Activated CD4-positive, CD25-positive, alpha-beta regulatory T cell treated with anti-CD3 and anti-CD28 coated beads, Interleukin-2, amount 50 U/mL, for 16 hours (primary cell): ENCODE results near the gene UBASH3B.
"Not testable (repeated sequence)": the region's sequence is repeated elsewhere in the genome, so short reads cannot be mapped to it uniquely, and the experiment has no call there.

Experiments used
- DNase-seq: peaks from one replicate; pipeline ENCODE4 v3.0.0-alpha.2; 2020; ENCODE audit warnings: low read depth, low spot score

UBASH3B gene

DNA sequence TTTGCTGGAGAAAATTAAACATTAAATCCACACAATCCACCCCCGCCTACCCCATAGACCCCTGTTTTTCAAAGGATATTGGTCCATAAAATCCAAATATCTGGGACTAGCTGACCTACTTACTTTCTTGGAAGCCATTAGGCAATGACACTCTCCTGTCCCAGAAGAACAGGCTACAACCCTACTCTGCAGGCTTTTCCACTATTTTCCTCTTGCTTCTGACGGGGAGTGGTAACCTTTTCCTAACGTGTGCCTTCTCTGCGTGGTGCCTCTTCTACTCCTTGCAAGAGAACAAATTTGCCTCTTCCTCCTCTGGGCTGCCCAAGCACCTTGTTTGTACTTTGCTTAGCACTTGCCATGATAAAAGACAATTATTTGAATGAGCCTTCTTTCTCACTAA, 51.6 kb downstream of the UBASH3B start:
- DNase-seq: no peak

DNA sequence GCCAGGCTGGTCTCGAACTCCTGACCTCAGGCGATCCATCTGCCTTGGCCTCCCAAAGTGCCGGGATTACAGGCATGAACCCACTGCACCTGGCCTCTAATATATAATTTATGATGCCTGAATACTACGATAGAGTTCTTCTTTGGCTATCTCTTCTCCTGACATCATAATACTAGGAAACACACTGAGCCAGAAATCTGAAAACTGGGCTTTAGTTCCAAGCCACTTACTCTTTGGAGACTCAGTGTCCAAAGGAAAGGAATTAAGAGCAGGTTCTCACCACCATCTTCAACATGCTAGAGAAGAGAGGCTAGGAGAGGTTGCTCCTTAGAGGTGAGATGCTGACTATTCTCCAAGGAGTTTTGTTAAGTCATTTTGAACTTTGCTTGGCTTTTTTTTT, 52.4 kb downstream of the UBASH3B start:
- no peak for DNase-seq

DNA sequence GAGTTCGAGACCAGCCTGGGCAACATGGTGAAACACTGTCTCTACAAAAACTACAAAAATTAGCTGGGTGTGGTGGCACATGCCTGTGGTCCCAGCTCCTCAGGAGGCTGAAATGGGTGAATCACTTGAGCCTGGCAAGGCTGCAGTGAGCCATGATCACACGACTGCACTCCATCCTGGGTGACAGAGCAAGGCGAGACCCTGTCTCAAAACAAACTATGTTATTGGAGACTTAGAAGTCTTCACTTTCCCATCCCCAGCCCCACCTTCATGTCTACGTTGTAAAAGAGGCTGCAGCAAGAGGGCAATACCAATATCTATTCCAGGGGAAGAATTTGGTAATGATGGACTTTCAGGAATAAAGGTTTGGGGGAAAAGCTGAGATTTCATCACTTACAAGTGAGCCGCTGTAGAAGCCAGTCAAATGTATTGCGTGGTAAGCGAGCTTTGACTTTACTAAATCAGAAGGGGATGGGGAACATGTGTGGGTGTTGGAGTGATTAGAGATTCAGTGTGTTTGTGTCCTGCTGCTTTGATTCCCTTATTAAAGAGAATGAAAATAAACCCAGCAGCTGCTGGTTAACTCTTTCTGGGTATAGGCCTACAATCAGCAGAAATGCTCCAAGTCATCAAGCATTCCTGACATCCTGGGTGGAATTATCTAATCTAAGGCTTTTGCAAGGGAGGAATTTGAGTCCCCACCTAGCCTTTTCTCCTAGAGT, 53.7 kb downstream of the UBASH3B start:
- no peak for DNase-seq

DNA sequence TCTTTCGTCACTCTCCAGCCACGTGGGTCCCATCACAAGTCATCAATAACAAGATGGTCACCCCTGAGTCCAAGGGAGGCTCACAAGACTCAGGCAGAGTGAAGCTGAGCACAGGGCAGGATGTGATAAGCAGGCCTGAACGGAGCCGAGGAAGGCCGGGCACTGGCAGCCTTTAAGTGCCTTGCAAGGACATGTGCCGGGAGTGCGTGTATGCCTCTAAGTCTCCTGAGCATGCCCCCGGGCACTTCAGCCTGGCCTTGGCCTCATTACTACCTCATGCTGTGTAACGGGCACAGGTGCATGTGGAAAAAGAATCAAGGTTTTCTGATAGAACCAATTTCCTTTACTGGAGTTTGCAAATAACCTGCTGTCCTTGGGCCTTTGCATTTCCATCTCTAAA, 55.8 kb downstream of the UBASH3B start:
- DNase-seq: no peak

DNA sequence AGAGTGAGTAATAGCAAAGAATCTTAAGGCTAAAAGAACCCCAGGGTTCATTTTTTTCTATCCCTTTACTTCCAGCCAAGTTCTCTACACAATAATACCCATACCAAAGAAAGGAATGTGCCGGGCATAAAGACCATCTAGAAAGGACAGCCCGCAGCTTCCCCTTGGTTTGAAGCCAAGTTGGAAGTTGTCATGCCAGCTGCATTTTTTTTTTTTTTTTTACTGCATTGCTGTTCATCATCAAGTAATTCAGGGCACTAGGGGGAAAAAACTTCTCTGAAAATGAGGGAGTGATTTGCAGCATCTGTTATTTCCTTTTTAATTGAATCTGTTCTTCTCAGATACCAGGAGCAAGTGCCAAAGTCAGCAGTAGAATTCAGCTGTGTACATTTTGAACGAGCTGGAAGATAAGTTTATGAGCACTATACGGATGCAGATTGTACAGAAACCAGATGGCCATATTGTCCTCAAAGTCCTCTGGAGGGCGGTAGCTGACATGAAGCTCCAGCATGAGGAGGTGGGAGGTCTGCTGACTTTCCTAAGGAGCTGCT, 56.4 kb downstream of the UBASH3B start:
- DNase-seq: no peak

DNA sequence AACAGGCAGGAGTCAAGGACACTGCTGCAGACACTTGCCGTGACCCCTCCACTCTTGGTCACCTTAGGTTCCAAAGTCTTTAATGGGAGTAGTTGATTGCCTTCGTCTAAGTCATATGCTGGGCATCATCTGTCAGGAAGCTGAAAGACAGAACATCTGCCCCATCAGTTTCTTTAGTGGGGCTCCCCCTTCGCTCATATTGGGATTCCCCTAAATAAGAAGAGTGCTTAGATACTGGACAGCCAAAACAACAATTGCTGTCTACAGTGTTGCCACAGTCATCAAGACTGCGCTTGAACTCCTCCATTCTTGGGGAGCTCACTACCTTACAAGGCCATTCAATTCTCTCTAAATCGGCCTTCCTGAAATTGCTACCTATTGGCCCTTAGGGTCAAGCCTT, 58.5 kb downstream of the UBASH3B start:
- no peak for DNase-seq

DNA sequence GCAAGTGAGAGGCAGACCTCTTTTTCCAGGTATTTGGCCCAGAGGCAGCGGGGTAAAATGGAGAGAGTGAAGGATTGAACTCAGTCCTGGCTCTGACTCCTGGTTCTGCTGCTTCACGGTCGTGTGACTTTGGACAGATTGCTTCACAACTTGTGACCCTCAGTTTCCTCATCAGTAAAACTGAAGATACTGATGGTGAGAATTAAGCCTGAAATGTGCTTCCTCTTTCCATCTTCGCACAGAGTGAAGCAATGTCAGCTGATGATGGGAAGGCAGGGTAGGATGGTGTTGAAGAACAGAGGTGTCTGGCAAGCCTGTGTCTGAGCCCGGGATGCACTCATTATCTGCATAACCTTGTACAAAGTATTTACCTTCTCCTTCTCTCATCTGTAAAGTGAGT, 59.0 kb downstream of the UBASH3B start:
- no peak for DNase-seq

DNA sequence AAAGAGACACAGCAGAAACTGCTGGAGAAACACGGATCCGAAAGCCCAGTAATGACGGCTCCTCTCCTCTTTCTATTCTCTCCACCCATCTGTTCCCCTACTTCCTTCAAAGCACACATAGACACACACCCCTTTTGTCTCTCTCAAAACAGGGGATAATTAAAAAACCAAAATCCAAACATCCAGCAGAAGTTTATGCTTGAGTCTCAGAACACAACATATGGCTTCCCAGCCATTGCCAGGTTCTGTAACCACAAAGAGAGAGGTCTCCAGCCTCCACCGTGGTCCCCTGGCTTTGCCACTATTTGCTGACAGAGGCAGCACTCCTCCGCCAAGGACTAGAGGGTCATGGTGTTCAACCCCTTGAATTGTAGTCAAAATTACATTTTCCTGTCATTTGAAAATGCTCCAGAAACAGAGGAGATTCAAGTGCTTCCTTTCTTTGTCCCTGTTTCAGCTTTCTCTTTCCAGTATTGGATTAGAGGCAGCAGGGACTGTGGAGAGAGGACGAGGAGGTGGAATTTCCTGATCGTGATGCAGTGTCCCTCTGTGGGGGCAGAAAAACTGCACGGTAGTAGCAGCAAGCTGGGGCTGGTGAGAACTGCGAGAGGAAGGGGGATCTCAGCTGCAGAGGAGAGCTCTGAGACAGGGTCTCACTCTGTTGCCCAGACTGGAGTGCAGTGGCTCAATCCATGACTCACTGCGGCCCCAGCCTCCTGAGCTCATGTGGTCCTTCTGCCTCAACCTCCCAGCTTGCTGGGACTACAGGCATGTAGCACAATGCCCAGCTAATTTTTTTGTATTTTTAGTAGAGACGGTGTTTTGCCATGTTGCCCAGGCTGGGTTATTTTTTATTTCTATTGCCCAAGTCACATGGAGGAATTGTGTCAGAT, 60.3 kb downstream of the UBASH3B start:
- DNase-seq: no peak

DNA sequence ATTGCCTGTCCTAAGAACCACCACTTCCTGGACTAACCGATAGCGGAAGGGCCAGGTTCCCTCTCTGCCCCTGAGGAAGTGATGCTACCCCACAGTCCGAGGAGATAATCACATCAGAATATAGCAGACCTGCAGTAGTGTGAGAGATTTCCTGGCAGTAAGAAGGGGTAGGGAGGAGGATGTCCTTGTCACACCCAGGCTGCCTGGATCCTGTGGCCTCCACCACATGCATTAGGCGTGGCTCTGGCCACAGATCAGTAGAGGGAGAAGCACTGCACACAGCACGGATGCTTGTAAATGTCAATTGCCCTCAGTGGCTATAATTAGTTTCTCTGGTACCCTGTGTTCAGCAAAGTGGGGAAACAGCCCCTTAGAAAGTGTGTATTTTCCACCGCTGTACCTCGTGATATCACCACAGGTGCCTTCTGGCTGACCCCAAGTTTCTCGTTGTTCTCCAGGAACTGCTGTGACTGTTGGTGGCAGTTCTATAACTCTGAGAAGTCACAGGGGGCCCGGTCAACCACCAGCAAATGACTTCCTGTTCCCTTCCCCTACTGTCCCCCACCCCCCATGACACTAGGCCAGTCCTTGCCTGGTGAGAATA, 61.8 kb downstream of the UBASH3B start:
- no peak for DNase-seq

DNA sequence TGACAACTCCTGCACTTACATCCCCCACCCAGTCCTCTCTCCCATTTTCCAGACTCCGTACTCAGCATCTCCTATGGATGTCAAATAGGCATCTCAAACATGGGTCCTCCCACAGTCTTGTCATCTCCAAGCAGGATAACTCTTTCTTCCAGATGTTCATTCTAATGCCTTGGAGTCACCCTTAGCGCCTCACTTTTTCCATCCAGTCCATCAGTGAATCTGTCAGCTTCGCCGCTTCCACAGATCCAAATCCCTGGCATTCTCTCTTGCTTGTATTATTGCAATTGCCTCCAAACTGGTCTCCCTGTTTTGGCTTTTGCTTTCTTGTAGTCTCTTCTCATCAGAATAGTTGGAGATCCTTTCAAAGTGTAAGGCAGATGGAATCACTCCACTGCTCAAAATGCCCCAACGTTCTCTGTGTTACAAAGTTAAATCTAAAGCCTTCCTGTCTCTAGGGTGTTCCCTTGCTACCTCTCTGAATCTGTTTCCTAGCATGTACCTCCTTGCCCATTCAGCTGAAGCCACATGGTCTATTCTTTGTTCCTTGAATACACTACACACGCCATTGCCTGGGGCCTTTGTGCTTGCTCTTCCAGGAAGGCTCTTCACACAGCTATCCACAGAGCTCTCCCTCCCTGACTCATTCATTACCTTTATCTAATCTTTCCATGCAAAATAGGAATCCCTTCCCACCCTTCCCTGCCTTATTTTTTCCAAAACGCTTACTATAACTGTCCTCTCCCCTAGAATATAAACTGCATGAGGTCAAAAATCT, 64.8 kb downstream of the UBASH3B start:
- no peak for DNase-seq

DNA sequence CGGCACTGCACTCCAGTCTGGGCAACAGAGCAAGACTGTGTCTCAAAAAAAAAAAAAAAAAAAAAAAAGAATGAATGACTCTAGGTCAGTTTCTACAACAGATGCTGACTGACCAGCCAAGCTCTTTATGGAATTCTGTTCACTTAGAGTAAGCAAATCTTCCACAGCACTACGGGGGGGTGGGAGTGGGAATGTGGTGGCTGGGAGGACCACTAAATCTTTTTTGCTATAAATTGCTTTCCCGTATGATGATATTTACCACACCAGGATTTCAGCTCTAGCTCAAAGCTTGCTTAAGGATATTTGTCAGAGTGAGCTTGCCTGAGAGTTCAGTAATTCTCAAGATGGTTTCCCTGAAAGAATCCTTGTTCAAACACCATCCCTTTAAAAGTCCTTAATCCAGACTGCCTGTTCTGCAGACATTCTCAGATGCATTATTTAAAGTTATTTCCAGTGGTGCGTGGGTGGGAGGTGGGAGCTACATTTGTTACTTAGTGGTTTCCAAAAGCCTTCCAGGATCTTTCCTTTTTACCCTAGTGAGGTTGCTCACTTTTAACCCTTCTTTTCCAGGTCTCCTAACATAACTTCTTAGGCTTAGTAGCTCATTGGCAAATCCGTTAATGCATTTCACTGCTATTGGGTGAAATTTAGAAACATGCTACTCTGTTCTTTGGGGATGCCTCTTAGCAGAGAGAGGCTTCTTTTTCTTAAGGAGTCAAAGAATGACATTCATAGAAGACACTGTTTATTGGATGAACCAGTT, 65.9 kb downstream of the UBASH3B start:
- DNase-seq: no peak

DNA sequence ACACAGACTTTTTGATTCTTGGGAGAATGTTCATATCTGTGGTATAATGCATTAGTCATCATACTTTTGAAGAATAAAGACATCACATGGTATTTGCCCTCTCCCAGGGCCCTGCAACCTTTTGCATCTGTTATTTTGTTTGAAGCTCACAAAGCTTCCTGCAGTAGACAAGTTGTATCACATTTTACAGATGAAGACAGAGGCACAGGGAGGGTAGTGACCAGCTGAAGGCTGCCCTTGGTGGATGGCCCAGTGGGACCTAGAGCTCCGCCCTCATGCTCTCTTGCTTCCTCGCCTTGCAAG, 66.4 kb downstream of the UBASH3B start:
- DNase-seq: no peak

DNA sequence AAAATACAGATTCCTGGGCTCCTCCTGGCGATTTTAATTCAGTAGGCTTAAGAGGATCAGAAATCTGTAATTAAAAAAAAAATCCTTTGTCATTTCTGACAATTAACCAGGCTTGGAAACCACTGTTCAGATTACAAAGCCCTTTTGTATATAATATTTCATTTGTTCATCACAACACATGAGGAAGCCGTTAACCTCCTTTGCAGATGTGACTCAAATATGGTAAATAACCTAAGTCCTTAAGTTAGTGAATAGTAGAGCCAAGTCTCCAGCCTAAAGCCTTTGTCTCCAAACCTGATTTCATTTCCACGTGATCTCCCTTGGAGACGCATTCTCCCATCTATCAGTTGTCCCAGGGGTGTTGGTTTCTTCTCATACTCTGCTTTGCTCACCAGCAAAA, 67.6 kb downstream of the UBASH3B start:
- no peak for DNase-seq

DNA sequence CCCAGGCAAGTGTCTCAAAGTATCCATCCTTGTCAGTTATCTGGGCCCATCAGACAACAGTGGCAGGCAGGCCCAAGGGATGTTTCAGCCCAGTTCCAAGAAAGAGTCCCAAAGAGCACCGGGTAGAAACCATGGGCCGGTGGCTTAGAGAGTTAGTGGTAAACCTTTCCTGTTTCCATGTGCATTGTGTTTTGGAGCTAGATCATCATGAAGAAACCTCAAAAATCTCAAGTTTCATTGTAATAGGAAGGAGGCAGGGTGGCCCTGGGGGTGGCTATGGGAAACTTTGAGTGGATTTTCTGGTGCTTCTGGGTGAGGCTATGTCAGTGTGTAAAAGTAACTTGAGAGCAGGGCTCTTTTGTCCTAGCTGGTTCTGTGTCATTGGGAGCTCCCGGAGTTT, 68.1 kb downstream of the UBASH3B start:
- DNase-seq: no peak

DNA sequence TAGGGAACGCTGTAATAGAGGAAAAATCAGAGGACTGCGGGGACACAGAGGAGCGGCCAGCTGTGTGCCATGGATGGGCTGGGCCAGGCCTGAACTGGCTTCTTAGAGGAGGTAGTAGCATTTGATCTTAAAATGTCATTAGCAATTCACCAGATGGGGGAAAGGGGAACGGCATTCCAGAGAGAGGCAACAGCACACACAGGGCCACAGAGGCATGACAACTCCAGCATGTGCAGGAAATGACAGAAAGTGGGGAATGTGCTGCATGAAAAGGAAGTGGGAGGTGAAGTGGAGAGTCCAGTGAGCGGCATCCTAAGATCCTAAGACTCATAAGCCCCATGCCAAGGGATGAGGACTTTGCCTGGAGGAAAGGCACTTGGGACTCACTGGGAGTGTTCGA, 69.0 kb downstream of the UBASH3B start:
- DNase-seq: no peak

DNA sequence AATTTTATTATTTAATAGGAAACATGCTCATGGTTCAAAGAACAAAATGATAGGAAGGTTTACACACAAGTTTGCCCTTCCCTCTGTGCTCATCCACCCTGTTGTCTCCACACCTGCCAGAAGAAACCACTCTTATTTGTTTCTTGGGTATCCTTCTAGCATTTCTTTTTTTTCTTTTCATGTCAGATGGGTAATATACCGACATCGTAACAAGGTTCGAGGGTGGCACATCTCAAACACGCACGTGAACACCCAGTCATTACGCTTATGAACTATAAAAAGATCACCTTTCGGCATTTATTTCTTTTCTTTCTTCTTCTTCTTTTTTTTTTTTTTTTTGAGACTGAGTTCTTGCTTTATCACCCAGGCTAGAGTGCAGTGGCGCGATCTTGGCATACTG, 70.5 kb downstream of the UBASH3B start:
- no peak for DNase-seq

DNA sequence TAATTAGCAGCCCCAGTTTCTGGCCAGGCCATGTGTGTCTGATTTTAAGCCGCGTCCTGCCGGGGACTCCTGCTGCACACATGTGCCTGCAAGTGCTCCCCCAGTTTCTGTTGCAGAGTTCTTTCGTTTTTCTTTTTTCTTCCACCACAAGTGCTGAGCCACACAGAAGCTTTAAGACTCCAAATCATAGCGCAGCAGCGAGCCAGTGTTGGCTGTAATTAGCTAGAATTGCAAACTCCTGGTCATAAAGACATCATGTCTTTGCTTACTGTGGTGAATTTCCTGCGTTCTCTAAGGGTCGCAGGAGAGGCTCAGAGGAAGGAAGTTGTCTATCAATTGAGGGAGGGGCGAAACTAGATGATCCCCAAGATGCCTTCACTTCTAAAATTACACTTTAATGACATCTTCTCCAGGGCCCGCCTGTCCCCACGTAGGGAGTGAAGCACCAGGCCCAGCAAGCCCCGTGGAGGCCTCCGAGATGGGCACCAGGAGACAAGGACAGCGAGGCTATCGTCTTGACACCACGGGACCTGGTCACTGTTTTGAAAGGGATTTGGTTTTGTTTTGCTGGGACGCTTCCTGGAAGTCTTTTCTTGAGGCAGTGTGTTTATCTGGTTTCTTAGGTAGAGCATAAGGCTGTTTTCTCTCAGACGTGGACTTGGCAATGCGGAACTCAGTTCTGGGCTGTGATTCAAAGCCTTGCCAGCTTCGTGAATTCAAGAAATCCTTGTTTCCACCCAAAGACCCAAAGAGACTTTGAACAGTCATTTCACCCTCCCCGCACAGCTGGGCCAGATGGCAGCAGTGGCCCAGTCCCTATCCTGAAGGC, 71.8 kb downstream of the UBASH3B start:
- no peak for DNase-seq

DNA sequence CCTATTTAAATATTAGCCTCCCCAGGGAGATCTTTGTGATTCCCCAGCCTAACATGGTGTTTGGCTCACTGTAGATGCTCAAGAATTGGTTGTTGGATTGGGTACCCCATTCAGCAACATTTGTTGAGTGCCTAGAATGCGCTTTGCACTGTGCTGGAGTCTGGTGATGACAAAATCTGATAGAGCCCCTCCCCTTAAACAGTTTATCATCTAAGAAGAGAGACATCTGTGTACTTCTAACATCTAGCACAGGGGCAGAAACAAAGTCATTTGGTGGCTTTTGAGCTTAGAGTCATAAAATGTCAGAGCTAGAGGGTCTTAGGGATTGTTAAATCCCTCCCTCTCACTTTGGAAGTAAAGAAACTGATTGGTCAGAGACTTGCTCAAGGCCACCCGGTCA, 73.0 kb downstream of the UBASH3B start:
- DNase-seq: no peak

DNA sequence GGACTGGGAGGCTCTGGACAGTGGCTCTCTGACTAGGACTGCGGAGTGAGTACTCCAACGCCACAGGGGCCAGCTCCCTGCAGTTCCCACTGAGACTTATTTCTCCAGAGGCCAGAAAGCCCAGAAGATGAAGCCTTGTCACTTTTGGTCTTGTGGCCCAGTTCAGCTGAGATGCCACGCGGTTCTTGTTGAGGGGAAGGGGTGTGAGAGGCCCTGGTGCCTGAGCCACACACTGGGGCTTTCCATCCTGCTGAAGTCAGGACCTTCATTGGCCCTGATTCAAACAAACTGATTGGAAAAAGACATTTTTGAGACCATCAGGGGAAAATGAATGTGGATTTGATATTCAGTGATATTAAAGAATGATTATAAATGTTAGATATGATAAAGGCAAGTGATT, 73.6 kb downstream of the UBASH3B start:
- no peak for DNase-seq

DNA sequence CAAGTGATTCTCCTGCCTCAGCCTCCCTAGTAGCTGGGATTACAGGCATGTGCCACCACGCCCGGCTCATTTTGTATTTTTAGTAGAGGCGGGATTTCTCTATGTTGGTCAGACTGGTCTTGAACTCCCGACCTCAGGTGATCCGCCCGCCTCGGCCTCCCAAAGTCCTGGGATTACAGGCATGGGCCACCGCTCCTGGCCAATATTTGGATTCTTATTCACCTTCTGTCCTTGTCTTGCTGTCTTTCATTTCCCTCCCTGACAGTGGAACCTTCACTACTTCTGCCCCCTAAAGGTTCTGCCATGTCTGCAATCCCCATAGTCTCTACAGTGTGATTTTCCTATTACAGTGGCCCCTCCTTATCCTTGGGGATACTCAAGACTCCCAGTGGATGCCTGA, 75.2 kb downstream of the UBASH3B start:
- DNase-seq: not testable (repeated sequence)
